Measurements from ENCODE around the gene SMCO1. TPM values are rescaled to one million over a fixed set of nuclear protein-coding genes. Genes with fewer than 3 reads are reported as not detected.
A peak's percentile ranks its signal among the peaks of the same experiment; 100 is the strongest.
"Not testable (repeated sequence)": the region's sequence is repeated elsewhere in the genome, so short reads cannot be mapped to it uniquely, and the experiment has no call there.

SMCO1 gene
- total RNA-seq, 1 donor from 2014 or later, result not detected

- no peak for ATAC-seq
- DNase-seq (ENCODE audit: low spot score), result no peak
These were observed 19.0 kb downstream of the SMCO1 start for GRCh38 chr3:196496183-196496582.

- DNase-seq (ENCODE audit: low spot score) (no peak), ATAC-seq (no peak)
These were observed 21.9 kb downstream of the SMCO1 start for GRCh38 chr3:196493292-196493691.

- no peak for ATAC-seq
- no peak for DNase-seq (ENCODE audit: low spot score)
These were observed 23.1 kb downstream of the SMCO1 start for GRCh38 chr3:196492080-196492479.

GRCh38 chr3:196489747-196490146 lies 25.4 kb downstream of the SMCO1 start:
- ATAC-seq (peak; percentile 96), DNase-seq (ENCODE audit: low spot score) (peak; percentile 77)

- DNase-seq (ENCODE audit: low spot score) (no peak), ATAC-seq (peak; percentile 68)
These were observed 28.9 kb downstream of the SMCO1 start for GRCh38 chr3:196486263-196486662.

- no peak for DNase-seq (ENCODE audit: low spot score)
- no peak for ATAC-seq
These were observed 37.5 kb downstream of the SMCO1 start for GRCh38 chr3:196477678-196478077.

- no peak for DNase-seq (ENCODE audit: low spot score)
- no peak for ATAC-seq
These were observed 42.9 kb downstream of the SMCO1 start for GRCh38 chr3:196472286-196472685.

GRCh38 chr3:196471551-196471950 lies 43.6 kb downstream of the SMCO1 start:
- ATAC-seq (no peak), DNase-seq (ENCODE audit: low spot score) (no peak)

- not testable (repeated sequence) for DNase-seq (ENCODE audit: low spot score); ATAC-seq
These were observed 45.0 kb downstream of the SMCO1 start for GRCh38 chr3:196470182-196470581.

- DNase-seq (ENCODE audit: low spot score), result no peak
- ATAC-seq, result no peak
These were observed 51.3 kb downstream of the SMCO1 start for GRCh38 chr3:196463804-196464203.

- DNase-seq (ENCODE audit: low spot score) (no peak), ATAC-seq (no peak)
These were observed 51.7 kb downstream of the SMCO1 start for GRCh38 chr3:196463478-196463756.

- ATAC-seq; DNase-seq (ENCODE audit: low spot score): not testable (repeated sequence)
These were observed 52.3 kb downstream of the SMCO1 start for GRCh38 chr3:196462680-196463477.

- no peak for DNase-seq (ENCODE audit: low spot score)
- no peak for ATAC-seq
These were observed 57.1 kb downstream of the SMCO1 start for GRCh38 chr3:196458063-196458462.

GRCh38 chr3:196457470-196457869 lies 57.7 kb downstream of the SMCO1 start:
- not testable (repeated sequence) for DNase-seq (ENCODE audit: low spot score); ATAC-seq

Other genes with a start within 250 kb of the SMCO1 start
- gene PCYT1A, start 227.6 kb downstream of the SMCO1 start, total RNA-seq, result 22.2 TPM
- gene DYNLT2B, start 197.1 kb downstream of the SMCO1 start, total RNA-seq, result 1.1 TPM
- not detected for gene TM4SF19, start 177.0 kb downstream of the SMCO1 start, total RNA-seq
- 18.5 TPM for gene UBXN7, start 82.9 kb downstream of the SMCO1 start, total RNA-seq
- gene RNF168, start 11.6 kb downstream of the SMCO1 start, total RNA-seq, result 12.9 TPM
- gene WDR53, start 53.2 kb upstream of the SMCO1 start, total RNA-seq, result 5.1 TPM
- gene FBXO45, start 53.3 kb upstream of the SMCO1 start, total RNA-seq, result 3.5 TPM
- 1.7 TPM for gene NRROS, start 124.3 kb upstream of the SMCO1 start, total RNA-seq
- 0.43 TPM for gene CEP19, start 196.9 kb upstream of the SMCO1 start, total RNA-seq
- 7.2 TPM for gene PIGX, start 197.0 kb upstream of the SMCO1 start, total RNA-seq
- gene PAK2, start 224.5 kb upstream of the SMCO1 start, total RNA-seq, result 37.4 TPM